Thyroid gland (tissue), 4 donors: ENCODE results near the gene OPN4. TPM values are rescaled to one million over a fixed set of nuclear protein-coding genes. Genes with fewer than 3 reads are reported as not detected.
"Not testable (repeated sequence)": the region's sequence is repeated elsewhere in the genome, so short reads cannot be mapped to it uniquely, and the experiment has no call there.

Source experiments
- DNase-seq, 2 donors: peaks; one replicate each; pipeline ENCODE4 v3.0.0-alpha.2; 2019
- H3K27ac ChIP-seq, 3 donors: fragments of 200-600 bp; sonication (generic); 1 replicate in 2 of 3; 2 replicates in 1 of 3; pipeline ENCODE4 v1.5.1; 2016 to 2019; ENCODE audit warnings: mild to moderate bottlenecking in 1 of 3, moderate library complexity in 1 of 3
- H3K27me3 ChIP-seq: fragments of 200-600 bp; sonication (generic); one replicate; pipeline ENCODE4 v1.5.1; 2019
- H3K36me3 ChIP-seq, 2 donors: fragments of 200-600 bp; sonication (generic); one replicate each; pipeline ENCODE4 v1.5.1; 2016 to 2019
- H3K4me1 ChIP-seq, 2 donors: fragments of 200-600 bp; sonication (generic); one replicate each; pipeline ENCODE4 v1.5.1; 2017 to 2019
- H3K4me3 ChIP-seq, 3 donors: fragments of 200-600 bp; sonication (generic); replicated peaks in 1 of 3; 1 replicate in 2 of 3; 2 replicates in 1 of 3; pipeline ENCODE4 v1.5.1; 2016; ENCODE audit warnings: mild to moderate bottlenecking in 1 of 3
- H3K9me3 ChIP-seq: fragments of 200-600 bp; sonication (generic); one replicate; pipeline ENCODE4 v1.5.1; 2017
- POLR2A ChIP-seq, 2 donors: fragments of 450-650 bp; IDR thresholded peaks; one replicate each; pipeline ENCODE4 v1.6.1; 2017; ENCODE audit warnings: antibody characterized with exemption in 2 of 2, mild to moderate bottlenecking in 2 of 2, moderate library complexity in 1 of 2
- WGBS, 2 donors: methylation state at CpG; one replicate each; pipeline ENCODE4 v1.1.5; 2017; 5-methylcytosine and 5-hydroxymethylcytosine counted together
- intact Hi-C: fragments of 100-400 bp; cut with DNase I; formaldehyde crosslinking; loops from one replicate; pipeline ENCODE4 v1.15.1; 2023
- total RNA-seq, 4 donors: library from RNA; depleted of rRNA; stranded (reverse); fragments of >200 nt; gene quantifications; one replicate each; pipeline ENCODE4 v1.2.3, GENCODE V29; 2016
- TF ChIP-seq, protein P1 (sequence below), 6 experiments: fragments of 200-600 bp in 3 of 6; fragments of 450-650 bp in 3 of 6; sonication (generic) in 3 of 6; IDR thresholded peaks; one replicate each; pipeline ENCODE4 v1.5.1; 2016 to 2019; ENCODE audit warnings: antibody characterized with exemption in 6 of 6, mild to moderate bottlenecking in 2 of 6, inconsistent platforms in 1 of 6, moderate library complexity in 1 of 6

OPN4 gene
- total RNA-seq, 4 donors from 2014 or later: 0.24 TPM; not detected in 3

DNA sequence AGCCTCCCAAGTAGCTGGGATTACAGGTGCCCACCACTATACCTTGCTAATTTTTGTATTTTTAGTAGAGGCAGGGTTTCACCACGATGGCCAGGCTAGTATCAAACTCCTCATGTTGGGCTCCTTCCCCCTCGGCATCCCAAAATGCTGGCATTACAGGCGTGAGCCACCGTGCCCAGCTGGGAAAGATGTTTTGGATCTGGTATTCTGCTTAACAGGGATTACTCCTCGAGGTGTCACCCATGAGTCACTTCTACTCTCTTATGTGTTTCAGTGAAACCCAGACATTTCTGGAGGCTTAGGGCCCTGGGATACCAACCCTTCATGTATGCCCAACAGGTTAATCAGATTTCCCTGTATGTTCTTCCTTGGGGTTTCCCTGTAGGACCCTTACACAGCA, 11.8 kb upstream of the OPN4 start:
- H3K27me3 ChIP-seq: no peaks in the 10 kb centered on the region
- intact Hi-C loops: no loop called here
- H3K4me1 ChIP-seq: no peaks in the 10 kb centered on the region
- WGBS, 2 donors: 80 to 89% methylated on average over 5 of the region's 5 CpGs
- H3K4me3 ChIP-seq: no peak overlapping the region
- no peak for DNase-seq
- no peaks in the 10 kb centered on the region for H3K36me3 ChIP-seq
- H3K9me3 ChIP-seq: no peaks in the 10 kb centered on the region
- H3K27ac ChIP-seq: no peak overlapping the region
- TF ChIP-seq POLR2A (IDR thresholded peaks at IDR 0.05): no peak
- TF ChIP-seq, protein P1, sequence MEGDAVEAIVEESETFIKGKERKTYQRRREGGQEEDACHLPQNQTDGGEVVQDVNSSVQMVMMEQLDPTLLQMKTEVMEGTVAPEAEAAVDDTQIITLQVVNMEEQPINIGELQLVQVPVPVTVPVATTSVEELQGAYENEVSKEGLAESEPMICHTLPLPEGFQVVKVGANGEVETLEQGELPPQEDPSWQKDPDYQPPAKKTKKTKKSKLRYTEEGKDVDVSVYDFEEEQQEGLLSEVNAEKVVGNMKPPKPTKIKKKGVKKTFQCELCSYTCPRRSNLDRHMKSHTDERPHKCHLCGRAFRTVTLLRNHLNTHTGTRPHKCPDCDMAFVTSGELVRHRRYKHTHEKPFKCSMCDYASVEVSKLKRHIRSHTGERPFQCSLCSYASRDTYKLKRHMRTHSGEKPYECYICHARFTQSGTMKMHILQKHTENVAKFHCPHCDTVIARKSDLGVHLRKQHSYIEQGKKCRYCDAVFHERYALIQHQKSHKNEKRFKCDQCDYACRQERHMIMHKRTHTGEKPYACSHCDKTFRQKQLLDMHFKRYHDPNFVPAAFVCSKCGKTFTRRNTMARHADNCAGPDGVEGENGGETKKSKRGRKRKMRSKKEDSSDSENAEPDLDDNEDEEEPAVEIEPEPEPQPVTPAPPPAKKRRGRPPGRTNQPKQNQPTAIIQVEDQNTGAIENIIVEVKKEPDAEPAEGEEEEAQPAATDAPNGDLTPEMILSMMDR (IDR thresholded peaks at IDR 0.05): no peak

DNA sequence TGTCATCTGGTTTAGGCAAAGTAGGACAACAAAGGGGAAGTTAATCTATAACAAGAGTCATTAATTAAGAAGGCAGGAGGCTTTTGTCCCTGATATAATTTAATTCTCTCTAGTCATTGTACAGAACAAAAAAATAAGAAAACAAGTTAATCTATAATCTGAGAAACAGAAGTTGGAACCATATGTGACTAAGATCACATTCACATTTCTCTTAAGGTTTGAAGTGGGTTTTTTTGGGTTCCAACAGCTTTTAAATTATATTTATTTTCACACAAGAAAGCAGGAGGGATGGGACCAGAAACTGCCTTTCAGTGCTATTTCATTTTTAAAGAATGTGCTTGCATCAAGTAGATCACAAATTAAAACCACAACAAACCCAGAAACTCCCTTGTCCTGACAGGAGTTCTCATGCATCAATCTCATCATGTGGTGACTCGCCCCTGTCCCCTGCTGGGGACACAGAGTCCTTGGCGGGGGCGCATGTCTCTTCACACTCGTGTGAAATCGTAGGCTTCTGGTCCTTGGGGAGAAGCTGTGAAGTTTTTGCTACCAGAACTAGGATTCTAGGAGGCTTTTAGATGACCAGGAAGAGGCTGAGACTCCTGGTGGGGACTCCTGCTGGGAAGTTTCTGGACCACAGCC, 10.1 kb upstream of the OPN4 start:
- peaks cover 0 to 7% of the 10 kb centered on the region in 2 donors for H3K4me1 ChIP-seq
- no peaks in the 10 kb centered on the region for H3K27me3 ChIP-seq
- no peak for DNase-seq
- H3K27ac ChIP-seq: no peak overlapping the region
- no peaks in the 10 kb centered on the region for H3K9me3 ChIP-seq
- 71 to 79% methylated on average over 5 of the region's 5 CpGs for WGBS, 2 donors
- intact Hi-C loops: no loop called here
- no peaks in the 10 kb centered on the region for H3K36me3 ChIP-seq
- TF ChIP-seq POLR2A (IDR thresholded peaks at IDR 0.05): no peak
- TF ChIP-seq, protein P1 (IDR thresholded peaks at IDR 0.05): no peak
- no peak overlapping the region for H3K4me3 ChIP-seq

DNA sequence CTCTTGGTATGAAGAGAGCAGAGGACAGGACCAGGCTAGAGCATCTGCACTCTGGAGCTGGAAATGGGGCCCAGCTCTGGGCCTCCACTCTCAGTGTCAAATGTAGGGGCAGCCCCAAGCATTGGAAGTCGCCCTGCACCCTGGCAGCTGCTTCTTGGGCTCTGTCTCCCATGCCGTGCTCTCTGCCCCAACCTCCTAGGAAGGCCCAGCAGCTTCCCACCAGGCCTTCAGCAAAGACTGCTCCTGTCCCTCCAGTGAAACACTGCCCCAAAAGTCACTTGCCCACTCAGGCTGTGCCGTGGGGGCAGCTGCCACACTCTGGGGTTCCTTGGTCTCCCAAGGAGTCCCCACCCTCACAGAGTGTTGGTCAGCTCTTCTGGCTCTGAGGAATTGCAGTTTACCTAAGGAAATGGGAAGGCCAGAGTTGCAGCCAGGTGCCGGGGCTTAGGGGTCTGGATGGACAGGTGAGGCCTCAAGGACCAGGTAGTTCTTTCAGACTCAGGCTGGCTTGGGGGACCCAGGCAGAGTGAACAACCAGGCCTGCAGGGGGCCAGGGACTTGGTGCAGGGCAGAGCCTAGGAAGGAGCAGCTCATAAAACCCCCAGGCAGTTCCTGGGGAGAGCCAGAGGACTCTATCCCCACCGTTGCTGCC, 9.4 kb upstream of the OPN4 start:
- DNase-seq: no peak

DNA sequence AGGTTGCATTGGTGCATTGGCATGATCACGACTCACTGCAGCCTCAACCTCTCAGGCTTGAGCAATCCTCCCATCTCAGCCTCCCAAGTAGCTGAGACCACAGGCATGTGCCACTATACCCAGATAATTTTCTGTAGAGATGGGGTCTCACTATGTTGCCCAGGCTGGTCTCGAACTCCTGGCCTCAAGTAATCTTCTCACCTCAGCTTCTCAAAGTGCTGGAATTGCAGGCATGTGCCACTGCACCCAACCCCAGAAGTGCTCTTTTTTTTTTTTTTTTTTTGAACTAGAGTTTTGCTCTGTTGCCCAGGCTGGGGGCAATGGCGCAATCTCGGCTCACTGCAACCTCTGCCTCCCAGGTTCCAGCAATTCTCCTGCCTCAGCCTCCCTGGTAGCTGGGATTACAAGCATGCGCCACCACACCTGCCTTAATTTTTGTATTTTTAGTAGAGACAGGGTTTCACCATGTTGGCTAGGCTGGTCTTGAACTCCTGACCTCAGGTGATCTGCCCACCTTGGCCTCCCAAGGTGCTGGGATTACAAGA, 8.7 kb upstream of the OPN4 start:
- 98 to 99% methylated on average over 5 of the region's 5 CpGs for WGBS, 2 donors
- H3K4me1 ChIP-seq, intact Hi-C loops, H3K27me3 ChIP-seq, H3K36me3 ChIP-seq, H3K9me3 ChIP-seq, DNase-seq, H3K4me3 ChIP-seq, H3K27ac ChIP-seq: not testable (repeated sequence)

More for the DNA sequence above, 9.4 kb upstream of the OPN4 start:
- no peaks in the 10 kb centered on the region for H3K36me3 ChIP-seq
- H3K9me3 ChIP-seq: no peaks in the 10 kb centered on the region
- no peak overlapping the region for H3K4me3 ChIP-seq
- H3K27ac ChIP-seq: no peak overlapping the region
- H3K27me3 ChIP-seq: no peaks in the 10 kb centered on the region
- TF ChIP-seq POLR2A (IDR thresholded peaks at IDR 0.05): no peak
- TF ChIP-seq, protein P1 (IDR thresholded peaks at IDR 0.05): no peak
- H3K4me1 ChIP-seq: peaks cover 0 to 9% of the 10 kb centered on the region in 2 donors
- intact Hi-C loops: no loop called here
- WGBS, 2 donors: 88 to 94% methylated on average over 4 of the region's 5 CpGs

DNA sequence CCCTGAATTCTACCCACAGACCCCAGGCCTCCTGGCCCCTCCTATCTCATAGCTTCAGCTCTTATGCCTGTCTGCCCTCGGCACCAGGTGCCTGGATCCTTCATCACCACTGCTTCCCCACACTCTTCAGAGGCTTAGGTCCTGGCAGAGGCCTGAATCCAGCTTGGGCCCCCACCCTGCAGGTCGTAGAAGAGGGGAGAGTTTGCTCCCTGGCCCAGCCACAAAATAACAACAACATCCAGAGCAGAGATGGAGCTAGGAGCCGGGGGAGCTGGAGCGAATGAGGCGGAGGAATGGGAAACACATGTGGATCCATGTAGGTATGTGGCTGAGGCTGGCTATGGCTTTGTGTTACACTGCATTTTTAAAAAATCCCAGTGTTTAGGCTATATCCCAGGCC, 7.8 kb upstream of the OPN4 start:
- no peak for TF ChIP-seq POLR2A (IDR thresholded peaks at IDR 0.05)
- TF ChIP-seq, protein P1 (IDR thresholded peaks at IDR 0.05): no peak
- no peak overlapping the region for H3K4me3 ChIP-seq
- H3K4me1 ChIP-seq: peaks cover 0 to 9% of the 10 kb centered on the region in 2 donors
- 86 to 89% methylated on average over 5 of the region's 5 CpGs for WGBS, 2 donors
- H3K9me3 ChIP-seq: no peaks in the 10 kb centered on the region
- H3K27ac ChIP-seq: no peak overlapping the region
- intact Hi-C loops: no loop called here
- DNase-seq: no peak
- no peaks in the 10 kb centered on the region for H3K36me3 ChIP-seq
- no peaks in the 10 kb centered on the region for H3K27me3 ChIP-seq
